Erythroblast (primary cell): ENCODE results near the gene PISD.

ENCODE experiments used
- GATA1 ChIP-seq: IDR thresholded peaks from 2 replicates; pipeline ENCODE4 v1.6.1; 2011; ENCODE audit warnings: low read depth, mild to moderate bottlenecking, control low read depth, low read length, moderate library complexity
- POLR2A ChIP-seq: IDR thresholded peaks from 2 replicates; pipeline ENCODE4 v1.6.1; 2011; ENCODE audit warnings: mild to moderate bottlenecking, low read length

DNA sequence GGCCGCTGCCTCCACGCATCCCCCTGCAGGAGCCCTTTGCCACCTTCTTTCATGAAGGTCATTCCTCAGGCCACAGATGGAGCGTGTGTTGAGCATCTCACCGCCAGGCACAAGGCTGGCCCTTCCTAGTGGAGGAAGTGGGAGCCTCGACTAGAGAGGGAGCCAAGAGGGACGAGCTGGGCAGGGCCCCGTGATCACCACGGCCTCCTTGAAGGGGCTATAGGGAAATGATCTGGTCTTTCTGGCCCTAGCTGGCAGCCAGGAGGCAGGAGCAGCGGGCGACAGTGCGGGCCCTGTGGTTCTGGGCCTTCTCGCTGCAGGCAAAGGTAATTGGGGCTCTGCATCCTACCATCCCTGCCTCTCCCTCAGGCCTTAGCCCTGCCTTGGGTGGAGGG, 49.1 kb downstream of the PISD start:
- TF ChIP-seq POLR2A (no peak), GATA1 (no peak)
